NCI-H510A (cell line): ENCODE measurements around the gene BCL7B.

Experiments used
- DNase-seq: peaks from one replicate; lab custom pipeline; 2025; lab: John Stamatoyannopoulos, UW

The BCL7B gene

GRCh38 chr7:73489976-73490375 is 67.5 kb downstream of the BCL7B start:
- no peak for DNase-seq

GRCh38 chr7:73487486-73487885 is 70.0 kb downstream of the BCL7B start:
- DNase-seq = no peak
